GM18519 (cell line): ENCODE results near the gene GOLPH3.
"Not testable (repeated sequence)": the region's sequence is repeated elsewhere in the genome, so short reads cannot be mapped to it uniquely, and the experiment has no call there.

ENCODE experiments used
- ATAC-seq: cut with Tn5 transposase; IDR thresholded peaks from one replicate; pipeline ENCODE4 v1.9.1; 2021; ENCODE audit warnings: mild to moderate bottlenecking, moderate library complexity; ENCODE audit not compliant: unreplicated experiment, low FRiP score

The GOLPH3 gene

DNA sequence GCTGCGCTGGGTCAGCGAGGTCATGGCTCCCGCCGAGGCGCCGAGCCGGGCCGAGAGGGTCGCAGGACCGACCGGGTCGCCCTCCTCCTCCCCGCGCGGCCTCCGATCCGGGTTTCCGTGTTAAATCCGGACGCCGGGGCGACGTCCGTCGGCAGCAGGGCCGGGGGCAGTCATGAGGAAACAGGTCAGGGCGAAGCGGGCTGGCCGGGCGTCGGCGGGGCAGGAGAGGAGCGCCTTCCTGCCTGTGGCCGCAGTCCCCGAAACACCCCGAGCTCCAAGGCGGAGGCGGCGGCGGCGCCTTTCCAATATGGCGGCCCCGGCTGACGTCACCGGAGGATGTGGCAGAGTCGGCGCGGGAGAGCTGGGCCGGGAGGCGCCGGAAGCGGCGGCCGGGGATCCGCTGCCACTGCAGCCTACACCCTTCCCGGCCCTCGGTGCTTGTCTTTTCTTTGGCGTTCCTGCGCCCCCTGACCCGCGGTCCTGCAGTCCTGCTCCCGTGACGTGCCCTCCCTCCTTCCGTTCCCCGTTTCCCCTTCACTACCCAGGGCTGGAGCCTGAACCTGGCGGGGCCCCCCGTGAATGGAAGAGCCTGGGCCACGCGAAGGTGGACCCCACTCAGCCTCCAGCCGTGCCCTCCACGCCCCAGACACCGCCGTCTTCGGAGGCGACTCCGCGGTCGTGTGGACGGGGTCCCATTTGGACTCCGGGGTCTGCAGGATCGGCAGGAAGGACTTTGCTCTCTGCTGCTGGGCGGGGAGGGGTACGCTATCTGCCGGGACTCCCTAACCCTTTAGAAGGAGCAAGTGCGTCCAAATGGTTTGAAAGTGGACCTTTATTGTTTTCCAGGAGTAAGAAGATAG is at the start of gene GOLPH3:
GOLPH3 (minus strand) TSS at position 309 of the 860 bp plus-strand sequence; CDS start at position 24, 285 bp downstream.
- peak; percentile 69 for ATAC-seq

DNA sequence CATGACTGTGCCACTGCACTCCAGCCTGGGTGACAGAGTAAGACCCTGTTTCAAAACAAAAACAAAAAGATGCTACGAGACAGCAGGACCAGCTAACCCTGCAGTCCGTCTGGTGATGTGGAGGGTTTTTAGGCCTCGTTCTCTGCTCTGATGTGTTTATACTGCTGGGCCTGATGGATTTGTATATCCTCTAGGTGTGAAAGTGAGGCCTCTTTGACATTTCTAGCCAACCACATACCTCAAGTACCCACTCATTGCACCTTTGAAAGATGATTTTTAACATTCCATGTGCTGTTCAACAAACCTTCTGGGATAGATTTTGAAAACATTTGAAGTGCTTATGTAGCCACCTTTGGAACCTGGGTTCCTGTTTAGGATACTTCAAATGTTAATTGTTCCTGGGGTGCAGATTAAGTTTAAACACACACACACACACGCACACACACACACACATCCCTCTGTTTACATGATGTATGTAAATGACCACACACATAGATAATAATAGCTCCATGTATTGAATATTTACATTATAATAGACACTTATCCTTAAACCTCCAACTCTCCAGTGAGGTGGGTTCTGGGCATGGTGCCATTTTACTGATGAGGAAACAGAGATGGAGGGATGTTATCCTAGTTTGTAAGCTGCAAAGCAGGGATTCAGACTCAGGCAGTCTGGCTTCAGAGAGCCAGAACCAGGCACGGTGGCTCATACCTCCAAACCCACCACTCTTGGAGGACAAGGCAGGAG is 48.8 kb upstream of the GOLPH3 start:
- no peak for ATAC-seq

DNA sequence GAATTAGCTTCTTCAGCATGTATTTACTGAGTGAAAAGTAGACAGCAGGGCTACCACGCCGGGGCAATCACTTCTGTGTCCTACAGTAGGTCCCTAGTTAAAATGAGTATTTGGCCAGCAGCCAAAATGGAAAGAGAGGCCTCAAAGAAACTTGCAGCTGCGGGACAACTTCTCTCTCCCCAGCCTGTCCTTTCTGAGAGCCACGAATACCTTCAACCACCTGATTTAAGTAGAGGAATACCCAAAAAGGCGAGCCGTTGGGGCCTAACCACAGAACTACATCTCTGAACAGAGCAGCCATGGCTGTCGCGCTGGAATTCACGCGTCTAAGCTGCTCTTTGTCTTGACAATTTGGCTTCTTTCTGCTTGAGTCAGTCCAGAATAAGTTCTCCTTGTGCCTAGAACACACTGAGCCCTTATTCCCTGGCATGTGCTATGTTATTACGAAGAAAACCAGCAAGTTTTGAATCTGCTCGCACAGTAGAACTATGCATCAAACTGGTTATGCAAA is 43.8 kb upstream of the GOLPH3 start:
- no peak for ATAC-seq

DNA sequence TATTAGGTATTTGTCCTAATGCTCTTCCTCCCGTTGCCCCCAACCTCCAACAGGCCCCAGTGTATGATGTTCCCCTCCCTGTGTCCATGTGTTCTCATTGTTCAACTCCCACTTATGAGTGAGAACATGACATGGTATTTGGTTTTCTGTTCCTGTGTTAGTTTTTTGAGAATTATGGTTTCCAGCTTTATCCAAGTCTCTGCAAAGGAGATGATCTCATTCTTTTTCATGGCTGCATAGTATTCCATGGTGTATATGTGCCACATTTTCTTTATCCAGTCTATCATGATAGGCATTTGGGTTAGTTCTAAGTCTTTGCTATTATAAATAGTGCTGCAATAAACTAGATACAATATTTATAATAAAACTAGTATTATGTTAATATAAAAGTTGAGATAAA is 40.2 kb upstream of the GOLPH3 start:
- not testable (repeated sequence) for ATAC-seq

DNA sequence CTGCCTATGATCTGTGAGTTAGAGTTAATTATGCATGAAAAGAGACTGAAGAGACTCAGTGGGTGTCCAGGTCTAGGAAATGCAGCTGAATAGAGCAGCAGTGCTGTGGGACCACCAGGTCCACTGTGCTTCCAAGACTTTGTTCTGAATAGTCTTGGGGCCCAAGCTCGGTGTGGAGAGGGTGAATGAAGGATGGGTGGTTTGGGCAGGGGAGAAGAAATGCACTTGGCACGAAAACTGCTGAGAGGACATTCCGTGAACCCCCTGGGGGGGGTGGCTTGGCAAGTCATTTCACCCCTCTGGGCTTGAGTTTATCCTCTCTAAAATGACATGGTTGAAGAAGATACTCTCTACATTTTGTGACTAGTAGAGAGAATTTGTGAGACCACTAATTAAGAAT is 36.0 kb upstream of the GOLPH3 start:
- no peak for ATAC-seq

DNA sequence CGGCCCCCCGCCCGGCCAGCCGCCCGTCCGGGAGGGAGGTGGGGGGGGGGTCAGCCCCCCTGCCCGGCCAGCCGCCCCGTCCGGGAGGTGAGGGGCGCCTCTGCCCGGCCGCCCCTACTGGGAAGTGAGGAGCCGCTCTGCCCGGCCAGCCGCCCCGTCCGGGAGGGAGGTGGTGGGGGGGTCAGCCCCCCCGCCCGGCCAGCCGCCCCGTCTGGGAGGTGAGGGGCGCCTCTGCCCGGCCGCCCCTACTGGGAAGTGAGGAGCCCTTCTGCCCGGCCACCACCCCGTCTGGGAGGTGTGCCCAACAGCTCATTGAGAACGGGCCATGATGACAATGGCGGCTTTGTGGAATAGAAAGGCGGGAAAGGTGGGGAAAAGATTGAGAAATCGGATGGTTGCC is 34.7 kb upstream of the GOLPH3 start:
- ATAC-seq, result not testable (repeated sequence)

DNA sequence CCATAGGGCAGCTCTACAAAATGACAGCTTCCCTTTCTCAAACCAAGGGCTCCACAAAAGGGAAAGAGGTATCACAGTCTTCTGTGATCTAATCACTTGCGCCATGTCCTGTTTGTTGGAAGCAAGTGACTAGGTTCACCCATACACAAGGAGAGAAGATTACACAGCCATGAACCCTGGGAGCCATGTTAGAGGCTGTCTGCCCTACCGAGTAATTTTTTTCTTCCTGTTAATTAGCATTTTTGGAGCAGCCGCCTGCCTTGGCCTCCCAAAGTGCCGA is 33.2 kb upstream of the GOLPH3 start:
- ATAC-seq, result no peak

DNA sequence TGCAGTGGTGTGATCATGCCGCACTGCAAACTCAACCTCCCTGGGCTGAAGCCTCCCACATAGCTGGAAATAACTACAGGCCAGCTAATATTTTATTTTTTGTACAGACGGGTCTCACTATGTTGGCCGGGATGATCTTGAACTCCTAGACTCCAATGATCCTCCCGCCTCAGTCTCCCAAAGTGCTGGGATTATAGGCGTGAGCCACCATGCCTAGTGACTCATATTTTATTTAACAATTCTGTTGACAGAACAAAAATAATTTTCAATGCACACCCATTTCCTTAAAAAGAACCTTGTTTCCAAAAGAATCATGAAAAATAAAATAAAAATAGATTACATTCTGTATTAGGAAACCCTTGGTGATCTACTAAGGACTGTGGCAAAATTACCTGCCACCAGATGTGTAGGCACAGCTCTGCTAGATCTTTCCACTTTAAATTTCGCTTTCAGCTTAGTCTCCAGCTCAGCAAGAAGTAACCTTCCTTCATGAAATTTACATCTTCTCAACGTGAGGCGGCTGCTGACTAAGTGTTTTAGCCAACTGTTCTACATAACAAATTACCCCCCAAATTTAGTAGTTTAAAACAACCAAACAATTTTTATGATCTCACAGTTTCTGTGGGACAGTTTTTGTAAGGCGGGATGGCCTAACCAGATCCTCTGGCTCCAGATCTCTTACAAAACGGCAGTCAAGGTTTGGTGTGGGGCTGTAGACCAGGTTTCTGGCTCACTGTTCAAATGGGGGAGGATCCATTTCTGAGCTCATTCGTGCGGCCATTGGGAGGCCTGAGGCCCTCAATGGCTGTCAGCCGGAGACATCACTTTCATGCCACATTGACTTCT is 32.6 kb upstream of the GOLPH3 start:
- no peak for ATAC-seq

DNA sequence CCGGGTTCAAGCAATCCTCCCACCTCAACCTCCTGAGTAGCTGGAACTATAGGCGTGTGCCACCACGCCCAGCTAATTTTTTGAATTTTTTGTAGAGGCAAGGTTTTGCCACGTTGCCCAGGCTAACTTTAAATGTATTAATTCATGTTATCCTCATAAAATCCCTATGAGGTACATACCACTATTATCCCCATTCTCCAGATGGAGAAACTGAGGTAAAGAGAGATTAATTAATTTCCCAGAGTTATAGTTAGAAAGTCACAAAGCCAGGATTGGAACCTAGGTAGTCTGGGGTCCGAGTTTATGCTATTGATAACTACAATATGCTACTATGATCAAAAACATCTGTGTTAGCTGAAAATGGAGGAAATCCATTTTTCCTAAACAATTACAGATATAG is 31.9 kb upstream of the GOLPH3 start:
- ATAC-seq, result no peak

DNA sequence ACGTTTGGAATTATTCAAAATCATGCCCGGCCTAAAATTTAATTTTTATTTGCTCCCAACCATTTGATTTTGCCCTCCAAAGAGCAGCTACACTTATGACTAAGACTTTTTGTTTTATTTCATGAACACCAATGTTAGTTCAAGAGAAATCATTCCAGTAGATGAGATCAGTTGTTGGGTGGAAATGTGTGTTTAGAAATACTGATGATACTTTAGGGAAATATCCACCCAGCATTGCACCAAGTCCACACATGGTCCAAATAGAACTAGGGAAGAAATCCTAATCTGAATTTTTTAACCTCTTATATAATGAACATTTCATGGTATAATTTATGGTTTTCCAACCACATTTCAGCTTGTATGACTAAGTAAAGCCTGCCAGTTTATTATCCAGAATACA is 28.3 kb upstream of the GOLPH3 start:
- no peak for ATAC-seq

DNA sequence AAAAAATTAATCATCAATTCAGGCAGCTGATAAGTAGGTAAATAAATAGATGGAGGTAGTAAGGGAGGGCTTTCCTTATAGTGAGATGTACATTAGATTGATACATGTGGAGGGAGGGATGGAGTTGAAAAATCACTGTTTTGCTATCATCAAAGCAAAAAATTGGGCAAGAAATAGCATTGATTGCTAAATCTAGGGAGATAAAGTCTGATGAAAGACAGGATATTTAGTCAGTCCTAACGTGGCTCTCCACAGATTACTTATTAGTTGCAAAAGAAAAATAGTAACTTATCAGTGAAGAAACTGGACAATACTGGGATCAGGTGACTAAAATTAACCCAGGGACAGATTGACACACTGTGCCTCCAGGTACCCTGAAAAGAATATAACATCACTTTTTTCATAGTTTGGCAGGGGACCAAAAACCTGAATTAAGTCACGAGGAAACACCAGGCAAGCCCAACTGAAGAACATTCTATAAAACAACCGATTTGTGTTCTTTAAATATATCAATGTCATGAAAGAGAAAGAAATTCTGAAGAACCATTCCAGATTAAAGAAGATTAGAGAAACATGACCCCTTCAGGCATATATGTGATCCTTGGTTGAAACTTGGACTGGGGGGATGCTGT is 27.1 kb upstream of the GOLPH3 start:
- no peak for ATAC-seq

DNA sequence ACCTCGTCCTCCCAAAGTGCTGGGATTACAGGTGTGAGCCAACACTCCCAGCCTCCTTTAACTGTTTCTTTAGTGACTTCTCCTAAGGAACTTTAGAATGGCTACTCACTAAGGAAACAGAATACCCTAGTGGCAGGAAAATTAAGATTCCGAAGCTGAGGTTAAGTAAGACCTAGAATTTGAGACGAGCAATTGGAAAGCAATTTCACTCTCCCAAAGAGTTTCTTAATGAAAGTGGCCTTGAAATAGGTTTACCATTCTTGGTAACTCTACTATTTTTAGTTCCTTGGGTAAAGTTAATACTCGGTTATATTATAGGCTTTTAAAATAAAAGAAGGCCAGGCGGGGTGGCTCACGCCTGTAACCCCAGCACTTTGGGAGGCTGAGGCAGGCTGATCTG is 22.9 kb upstream of the GOLPH3 start:
- ATAC-seq, result no peak

DNA sequence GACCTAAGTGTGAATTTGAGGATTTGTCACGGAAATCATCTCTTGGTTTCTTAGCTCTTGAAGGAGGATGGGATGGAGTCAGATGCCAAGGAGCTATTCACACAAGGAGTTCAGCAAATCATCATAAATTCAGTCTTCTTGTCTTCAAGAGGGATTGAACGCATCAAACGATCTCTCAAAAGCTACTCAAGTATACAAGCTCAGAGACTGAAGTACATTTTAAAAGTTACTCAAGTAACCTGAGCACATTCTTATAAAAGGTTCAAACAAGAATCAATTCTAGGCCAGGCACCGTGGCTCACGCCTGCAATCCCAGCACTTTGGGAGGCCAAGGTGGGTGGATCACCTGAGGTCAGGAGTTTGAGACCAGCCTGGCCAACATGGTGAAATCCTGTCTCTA is 21.1 kb upstream of the GOLPH3 start:
- no peak for ATAC-seq

DNA sequence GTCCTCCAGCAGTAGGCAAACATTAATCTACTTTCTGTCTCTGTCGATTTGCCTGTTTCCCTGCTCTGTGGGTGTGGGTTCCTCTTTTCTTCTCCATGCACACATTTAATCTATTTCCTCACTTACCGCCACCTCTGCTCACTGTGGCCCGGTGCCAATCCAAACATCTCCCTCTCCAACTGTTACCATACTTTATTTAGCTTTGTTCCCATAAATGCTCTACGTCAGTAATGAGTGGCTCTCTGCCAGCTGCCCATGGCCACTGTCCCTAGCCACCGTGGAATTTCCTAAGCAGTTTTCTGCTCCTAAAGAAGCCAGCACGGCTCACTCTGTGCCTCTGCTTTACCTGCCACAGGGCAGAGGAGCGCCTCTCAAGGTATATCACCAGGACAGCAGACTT is 19.5 kb upstream of the GOLPH3 start:
- no peak for ATAC-seq

DNA sequence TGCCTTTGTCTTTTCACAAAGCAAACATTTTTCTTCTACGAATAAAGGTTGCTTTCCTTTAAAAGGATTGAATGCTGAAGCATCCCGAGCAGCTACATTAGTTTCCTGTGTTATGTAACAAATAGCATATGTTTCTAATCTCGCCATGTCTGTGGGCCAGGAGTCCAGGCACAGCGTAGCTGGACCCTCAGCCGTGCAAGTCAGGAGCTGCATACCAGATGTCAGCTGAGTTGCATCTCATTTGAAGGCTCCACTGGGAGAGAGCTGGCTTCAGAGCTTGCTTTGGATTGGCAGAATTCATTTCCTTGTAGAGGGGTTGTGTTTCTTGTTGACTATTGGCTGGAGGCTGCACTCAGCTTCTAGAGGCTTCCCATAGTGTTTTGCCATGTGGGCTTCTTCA is 16.0 kb upstream of the GOLPH3 start:
- no peak for ATAC-seq

DNA sequence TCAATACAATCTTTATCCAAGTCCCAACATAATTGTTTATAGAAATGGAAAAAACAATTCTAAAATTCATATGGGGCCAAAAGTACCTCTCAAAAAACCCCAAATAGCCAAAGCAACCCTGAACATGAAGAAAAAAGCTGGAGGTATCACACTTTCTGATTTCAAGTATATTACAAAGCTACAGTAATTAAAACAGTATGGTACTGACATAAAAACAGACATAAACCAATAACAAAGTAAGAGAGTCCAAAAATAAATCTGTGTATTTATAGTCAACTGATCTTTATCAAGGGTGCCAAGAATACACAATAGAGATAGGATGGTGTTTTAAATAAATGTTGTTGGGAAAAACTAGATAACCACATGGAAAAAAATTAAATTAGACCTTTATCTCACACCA is 13.6 kb upstream of the GOLPH3 start:
- no peak for ATAC-seq

DNA sequence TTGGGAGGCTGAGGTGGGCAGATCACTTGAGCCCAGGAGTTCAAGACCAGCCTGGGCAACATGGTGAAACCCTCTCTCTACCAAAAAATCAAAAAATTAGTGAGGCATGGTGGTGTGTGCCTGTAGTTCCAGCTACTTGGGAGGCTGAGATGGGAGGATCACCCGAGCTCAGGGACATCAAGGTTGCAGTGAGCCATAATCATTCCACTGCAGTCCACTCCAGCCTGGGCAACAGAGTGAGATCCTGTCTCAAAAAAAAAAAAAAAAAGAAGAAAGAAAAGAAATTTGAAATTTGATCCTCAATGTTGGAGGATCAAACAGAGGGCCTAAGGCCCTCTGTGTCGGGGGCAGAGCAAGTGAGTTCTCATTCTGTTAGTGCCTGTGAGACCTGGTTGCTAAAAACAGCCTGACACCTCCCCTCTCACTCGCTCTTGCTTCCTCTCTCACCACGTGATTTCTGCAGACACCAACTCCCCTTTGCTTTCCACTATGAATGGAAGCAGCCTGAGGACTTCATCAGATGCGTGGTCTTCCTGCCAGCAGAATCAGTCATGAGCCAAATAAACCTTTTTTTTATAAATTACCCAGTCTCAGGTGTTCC is 8.4 kb upstream of the GOLPH3 start:
- no peak for ATAC-seq

DNA sequence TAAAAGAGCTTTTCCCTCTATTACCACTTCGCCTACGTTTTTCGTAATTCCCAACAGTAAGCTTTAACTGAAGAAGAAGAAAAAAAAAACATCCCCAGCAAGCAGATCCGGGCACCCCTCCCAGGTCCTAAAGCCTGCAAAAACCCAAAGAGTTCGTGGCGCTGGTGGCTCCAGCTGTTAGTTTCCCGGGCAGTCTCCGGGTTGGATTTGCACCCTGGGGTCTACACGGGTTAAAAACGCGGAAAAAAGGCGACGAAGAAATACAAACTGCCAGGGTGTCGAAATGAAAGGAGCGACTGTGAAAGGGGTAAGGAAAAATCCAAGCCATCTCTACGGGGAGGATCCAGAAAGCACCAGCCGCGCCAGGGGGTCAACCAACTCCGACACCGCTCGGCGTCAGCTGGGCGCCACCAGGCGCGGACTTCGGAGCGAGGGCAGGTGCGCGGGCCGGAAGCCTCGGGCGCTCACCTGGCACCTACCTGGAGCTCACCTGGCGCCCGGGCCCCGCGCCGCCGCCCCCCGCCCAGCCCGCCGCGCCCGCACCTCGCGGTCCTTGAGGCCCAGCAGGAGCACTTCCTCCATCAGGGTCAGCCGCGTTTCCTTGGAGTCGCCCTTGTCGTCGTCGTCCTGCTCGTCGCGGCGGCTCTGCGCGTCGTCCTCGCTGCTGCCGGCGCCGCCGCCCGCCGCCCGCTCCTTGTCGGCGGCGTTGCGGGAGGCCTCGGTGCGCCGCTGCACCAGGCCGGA is 680 bp downstream of the GOLPH3 start:
- ATAC-seq, result peak; percentile 19

DNA sequence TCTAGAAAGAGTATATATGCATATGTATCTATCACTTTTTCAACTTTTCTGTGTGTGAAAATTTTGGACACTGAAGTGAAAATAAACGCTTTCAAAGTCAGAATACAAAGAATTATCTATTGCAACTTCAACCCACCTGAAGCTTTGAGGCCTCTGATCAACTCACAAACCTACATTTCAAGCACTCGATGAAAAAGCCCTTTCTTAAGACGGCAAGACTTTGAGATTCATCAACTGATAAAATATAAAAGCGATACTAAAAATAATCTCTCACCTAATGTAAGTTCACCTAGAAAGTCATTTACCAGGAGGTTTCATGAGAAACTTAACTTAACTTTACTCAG is 1.2 kb downstream of the GOLPH3 start:
- no peak for ATAC-seq
